ENCODE data around the gene CALN1.

Gene CALN1

GRCh38 chr7:72030994-72031667 is 381.0 kb downstream of the CALN1 start:
- Histone ChIP-seq H3K9me3 (ENCODE audit: control extremely low read depth in 1 of 5, control insufficient read depth in 4 of 5, insufficient read depth in 2 of 5, low read depth in 1 of 5, low read length in 4 of 5) (peaks cover 0 to 4% (median 1%) of the 10 kb centered on the region in 5 experiments), H3K4me3 (ENCODE audit: control insufficient read depth in 1 of 7, extremely low read depth in 1 of 7, insufficient read depth in 4 of 7, low read depth in 2 of 7, low read length in 6 of 7) (no peak overlapping the region), H3K4me1 (ENCODE audit: control extremely low read depth in 1 of 4, control insufficient read depth in 4 of 4, insufficient read depth in 4 of 4, low read length in 3 of 4) (peaks cover 0 to 14% (median 3%) of the 10 kb centered on the region in 4 experiments), H3K27me3 (replicated peaks in 2 of 5; ENCODE audit: control insufficient read depth in 4 of 5, insufficient read depth in 5 of 5, low read length in 4 of 5) (no peaks in the 10 kb centered on the region), H3K27ac (ENCODE audit: insufficient read depth in 1 of 2, low read depth in 1 of 2, low read length in 2 of 2, poor library complexity in 1 of 2, severe bottlenecking in 2 of 2) (no peak overlapping the region), H3K36me3 (ENCODE audit: control insufficient read depth in 4 of 4, insufficient read depth in 4 of 4, low read length in 3 of 4) (peaks cover 0 to 15% (median under 1%) of the 10 kb centered on the region in 4 experiments)
- 100% methylated on average over 3 of the region's 4 CpGs for WGBS (ENCODE audit: insufficient coverage)
- ChIA-PET POLR2A (interaction anchor here (0.6 kb wide), 1 partner anchor 354 kb away, joined by 4 read pairs; no protein-coding TSS in a partner anchor), CTCF (interaction anchor here (0.5 to 1.9 kb wide), 5 partner anchors 9 to 187 kb away, joined by 3 to 6 read pairs (median 4); no protein-coding TSS in a partner anchor)
- no peak for DNase-seq

DNA sequence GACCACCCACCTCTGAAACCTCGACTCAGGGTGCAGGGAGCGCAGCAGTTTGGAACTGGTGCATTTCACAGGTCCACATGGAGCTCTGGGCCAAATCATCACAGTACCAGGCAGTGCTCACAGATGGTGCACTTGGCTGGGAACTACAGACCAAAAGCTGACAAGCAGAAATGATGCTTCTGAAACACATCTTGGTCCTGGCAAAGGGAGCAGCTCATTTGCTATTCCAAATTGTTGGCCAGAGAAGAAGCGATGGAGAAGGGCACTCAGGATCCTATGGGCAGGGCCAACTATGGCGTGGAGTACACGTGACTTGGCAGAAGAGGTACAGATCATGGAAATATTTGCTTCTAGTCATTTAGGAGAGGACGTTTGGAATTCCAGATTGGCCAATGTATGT is 383.9 kb downstream of the CALN1 start:
- Histone ChIP-seq H3K36me3 (ENCODE audit: control insufficient read depth in 4 of 4, insufficient read depth in 4 of 4, low read length in 3 of 4) (peaks cover 0 to 20% (median 5%) of the 10 kb centered on the region in 4 experiments), H3K4me1 (ENCODE audit: control extremely low read depth in 1 of 4, control insufficient read depth in 4 of 4, insufficient read depth in 4 of 4, low read length in 3 of 4) (peaks cover 0 to 7% (median under 1%) of the 10 kb centered on the region in 4 experiments), H3K27me3 (replicated peaks in 2 of 5; ENCODE audit: control insufficient read depth in 4 of 5, insufficient read depth in 5 of 5, low read length in 4 of 5) (no peaks in the 10 kb centered on the region), H3K4me3 (ENCODE audit: control insufficient read depth in 1 of 7, extremely low read depth in 1 of 7, insufficient read depth in 4 of 7, low read depth in 2 of 7, low read length in 6 of 7) (no peak overlapping the region), H3K9me3 (ENCODE audit: control extremely low read depth in 1 of 5, control insufficient read depth in 4 of 5, insufficient read depth in 2 of 5, low read depth in 1 of 5, low read length in 4 of 5) (peaks cover 0 to 4% (median 0%) of the 10 kb centered on the region in 5 experiments), H3K27ac (ENCODE audit: insufficient read depth in 1 of 2, low read depth in 1 of 2, low read length in 2 of 2, poor library complexity in 1 of 2, severe bottlenecking in 2 of 2) (no peak overlapping the region)
- 97% methylated on average over 6 of the region's 6 CpGs for WGBS (ENCODE audit: insufficient coverage)
- no peak for DNase-seq
- ChIA-PET CTCF (no interaction called here), POLR2A (interaction anchor here (0.5 kb wide), 1 partner anchor 243 kb away, joined by 4 read pairs; no protein-coding TSS in a partner anchor)

GRCh38 chr7:72025381-72025960 is 386.7 kb downstream of the CALN1 start:
- Histone ChIP-seq H3K4me3 (ENCODE audit: control insufficient read depth in 1 of 7, extremely low read depth in 1 of 7, insufficient read depth in 4 of 7, low read depth in 2 of 7, low read length in 6 of 7) (no peak overlapping the region), H3K27ac (ENCODE audit: insufficient read depth in 1 of 2, low read depth in 1 of 2, low read length in 2 of 2, poor library complexity in 1 of 2, severe bottlenecking in 2 of 2) (no peak overlapping the region), H3K9me3 (ENCODE audit: control extremely low read depth in 1 of 5, control insufficient read depth in 4 of 5, insufficient read depth in 2 of 5, low read depth in 1 of 5, low read length in 4 of 5) (peaks cover 0 to 4% (median 0%) of the 10 kb centered on the region in 5 experiments), H3K4me1 (ENCODE audit: control extremely low read depth in 1 of 4, control insufficient read depth in 4 of 4, insufficient read depth in 4 of 4, low read length in 3 of 4) (no peaks in the 10 kb centered on the region), H3K27me3 (replicated peaks in 2 of 5; ENCODE audit: control insufficient read depth in 4 of 5, insufficient read depth in 5 of 5, low read length in 4 of 5) (no peaks in the 10 kb centered on the region), H3K36me3 (ENCODE audit: control insufficient read depth in 4 of 4, insufficient read depth in 4 of 4, low read length in 3 of 4) (peaks cover 8 to 45% (median 15%) of the 10 kb centered on the region in 4 experiments)
- POLR2A ChIA-PET, result no interaction called here
- CTCF ChIA-PET, result no interaction called here
- no peak for DNase-seq
- 100% methylated on average over 2 of the region's 3 CpGs for WGBS (ENCODE audit: insufficient coverage)

- H3K27ac ChIP-seq (ENCODE audit: insufficient read depth in 1 of 2, low read depth in 1 of 2, low read length in 2 of 2, poor library complexity in 1 of 2, severe bottlenecking in 2 of 2), result no peak overlapping the region
- H3K36me3 ChIP-seq (ENCODE audit: control insufficient read depth in 4 of 4, insufficient read depth in 4 of 4, low read length in 3 of 4), result peaks cover 10 to 51% (median 18%) of the 10 kb centered on the region in 4 experiments
- peaks cover 0 to 10% (median 3%) of the 10 kb centered on the region in 5 experiments for H3K9me3 ChIP-seq (ENCODE audit: control extremely low read depth in 1 of 5, control insufficient read depth in 4 of 5, insufficient read depth in 2 of 5, low read depth in 1 of 5, low read length in 4 of 5)
- no peak overlapping the region for H3K4me3 ChIP-seq (ENCODE audit: control insufficient read depth in 1 of 7, extremely low read depth in 1 of 7, insufficient read depth in 4 of 7, low read depth in 2 of 7, low read length in 6 of 7)
- 100% methylated on average over 2 of the region's 4 CpGs for WGBS (ENCODE audit: insufficient coverage)
- CTCF ChIA-PET, result no interaction called here
- H3K27me3 ChIP-seq (replicated peaks in 2 of 5; ENCODE audit: control insufficient read depth in 4 of 5, insufficient read depth in 5 of 5, low read length in 4 of 5), result no peaks in the 10 kb centered on the region
- peak in 1 of 3 donors; percentile 47 for DNase-seq
- H3K4me1 ChIP-seq (ENCODE audit: control extremely low read depth in 1 of 4, control insufficient read depth in 4 of 4, insufficient read depth in 4 of 4, low read length in 3 of 4), result no peaks in the 10 kb centered on the region
- POLR2A ChIA-PET, result no interaction called here
Measured at GRCh38 chr7:72023926-72024325, 388.2 kb downstream of the CALN1 start.

DNA sequence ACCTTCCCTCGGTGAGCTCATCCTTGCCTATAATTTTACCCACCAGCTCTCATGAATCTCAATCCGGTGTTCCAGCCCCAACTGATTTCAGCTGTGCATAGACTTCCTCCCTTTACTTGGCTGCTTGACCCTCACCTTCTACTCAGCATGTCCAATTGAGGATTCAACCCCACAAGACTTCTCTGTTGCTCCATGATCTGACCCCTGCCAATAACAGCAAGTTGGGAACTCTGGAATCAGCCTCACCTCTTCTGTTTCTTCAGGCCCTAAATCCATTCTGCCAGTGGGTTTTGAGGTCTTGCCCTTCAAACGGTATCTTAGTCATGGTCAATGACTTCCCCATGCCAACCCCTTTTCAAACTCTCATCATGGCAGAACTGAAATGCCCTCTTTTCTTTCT is 390.4 kb downstream of the CALN1 start:
- Histone ChIP-seq H3K36me3 (ENCODE audit: control insufficient read depth in 4 of 4, insufficient read depth in 4 of 4, low read length in 3 of 4) (peaks cover 10 to 46% (median 18%) of the 10 kb centered on the region in 4 experiments), H3K27ac (ENCODE audit: insufficient read depth in 1 of 2, low read depth in 1 of 2, low read length in 2 of 2, poor library complexity in 1 of 2, severe bottlenecking in 2 of 2) (no peak overlapping the region), H3K4me1 (ENCODE audit: control extremely low read depth in 1 of 4, control insufficient read depth in 4 of 4, insufficient read depth in 4 of 4, low read length in 3 of 4) (no peaks in the 10 kb centered on the region), H3K9me3 (ENCODE audit: control extremely low read depth in 1 of 5, control insufficient read depth in 4 of 5, insufficient read depth in 2 of 5, low read depth in 1 of 5, low read length in 4 of 5) (peaks cover 0 to 10% (median 3%) of the 10 kb centered on the region in 5 experiments), H3K27me3 (replicated peaks in 2 of 5; ENCODE audit: control insufficient read depth in 4 of 5, insufficient read depth in 5 of 5, low read length in 4 of 5) (no peaks in the 10 kb centered on the region), H3K4me3 (ENCODE audit: control insufficient read depth in 1 of 7, extremely low read depth in 1 of 7, insufficient read depth in 4 of 7, low read depth in 2 of 7, low read length in 6 of 7) (no peak overlapping the region)
- 98% methylated on average over 3 of the region's 3 CpGs for WGBS (ENCODE audit: insufficient coverage)
- CTCF ChIA-PET, result interaction anchor here (0.6 kb wide), 1 partner anchor 23 kb away, joined by 4 read pairs; no protein-coding TSS in a partner anchor
- no peak for DNase-seq
- POLR2A ChIA-PET, result no interaction called here

- ChIA-PET CTCF (interaction anchor here (1.0 kb wide), 1 partner anchor 12 kb away, joined by 3 read pairs; no protein-coding TSS in a partner anchor), POLR2A (no interaction called here)
Measured at GRCh38 chr7:72020311-72020710, 391.8 kb downstream of the CALN1 start.

GRCh38 chr7:72019436-72019835 is 392.7 kb downstream of the CALN1 start:
- DNase-seq, result no peak
- POLR2A ChIA-PET, result no interaction called here
- Histone ChIP-seq H3K27me3 (replicated peaks in 2 of 5; ENCODE audit: control insufficient read depth in 4 of 5, insufficient read depth in 5 of 5, low read length in 4 of 5) (no peaks in the 10 kb centered on the region), H3K36me3 (ENCODE audit: control insufficient read depth in 4 of 4, insufficient read depth in 4 of 4, low read length in 3 of 4) (peaks cover 10 to 44% (median 18%) of the 10 kb centered on the region in 4 experiments), H3K4me1 (ENCODE audit: control extremely low read depth in 1 of 4, control insufficient read depth in 4 of 4, insufficient read depth in 4 of 4, low read length in 3 of 4) (no peaks in the 10 kb centered on the region), H3K9me3 (ENCODE audit: control extremely low read depth in 1 of 5, control insufficient read depth in 4 of 5, insufficient read depth in 2 of 5, low read depth in 1 of 5, low read length in 4 of 5) (peaks cover 0 to 10% (median 3%) of the 10 kb centered on the region in 5 experiments), H3K27ac (ENCODE audit: insufficient read depth in 1 of 2, low read depth in 1 of 2, low read length in 2 of 2, poor library complexity in 1 of 2, severe bottlenecking in 2 of 2) (no peak overlapping the region), H3K4me3 (ENCODE audit: control insufficient read depth in 1 of 7, extremely low read depth in 1 of 7, insufficient read depth in 4 of 7, low read depth in 2 of 7, low read length in 6 of 7) (no peak overlapping the region)
- CTCF ChIA-PET, result no interaction called here
- 100% methylated on average over 2 of the region's 2 CpGs for WGBS (ENCODE audit: insufficient coverage)

More at GRCh38 chr7:72020311-72020710, 391.8 kb downstream of the CALN1 start:
- H3K4me1 ChIP-seq (ENCODE audit: control extremely low read depth in 1 of 4, control insufficient read depth in 4 of 4, insufficient read depth in 4 of 4, low read length in 3 of 4), result no peaks in the 10 kb centered on the region
- peaks cover 0 to 10% (median 3%) of the 10 kb centered on the region in 5 experiments for H3K9me3 ChIP-seq (ENCODE audit: control extremely low read depth in 1 of 5, control insufficient read depth in 4 of 5, insufficient read depth in 2 of 5, low read depth in 1 of 5, low read length in 4 of 5)
- H3K36me3 ChIP-seq (ENCODE audit: control insufficient read depth in 4 of 4, insufficient read depth in 4 of 4, low read length in 3 of 4), result peaks cover 10 to 44% (median 18%) of the 10 kb centered on the region in 4 experiments
- H3K27ac ChIP-seq (ENCODE audit: insufficient read depth in 1 of 2, low read depth in 1 of 2, low read length in 2 of 2, poor library complexity in 1 of 2, severe bottlenecking in 2 of 2), result no peak overlapping the region
- DNase-seq, result no peak
- H3K4me3 ChIP-seq (ENCODE audit: control insufficient read depth in 1 of 7, extremely low read depth in 1 of 7, insufficient read depth in 4 of 7, low read depth in 2 of 7, low read length in 6 of 7), result no peak overlapping the region
- no peaks in the 10 kb centered on the region for H3K27me3 ChIP-seq (replicated peaks in 2 of 5; ENCODE audit: control insufficient read depth in 4 of 5, insufficient read depth in 5 of 5, low read length in 4 of 5)
- 100% methylated on average over 2 of the region's 3 CpGs for WGBS (ENCODE audit: insufficient coverage)
